D721Med (cell line): ENCODE data around the gene ABAT.

ENCODE experiments used
- DNase-seq: peaks from one replicate; pipeline ENCODE4 v3.0.0; 2011; ENCODE audit warnings: low spot score; ENCODE audit not compliant: insufficient read length
- FAIRE-seq: peaks from 2 replicates; lab custom pipeline; 2011; peaks lifted over from hg19 to GRCh38; lab: Jason Lieb, UNC
- TF ChIP-seq, protein P1 (sequence below): IDR thresholded peaks from 2 replicates; pipeline ENCODE4 v1.5.1; 2012; ENCODE audit warnings: mild to moderate bottlenecking, control low read depth; ENCODE audit not compliant: insufficient read depth; ENCODE audit errors: missing control alignments

ABAT gene

DNA sequence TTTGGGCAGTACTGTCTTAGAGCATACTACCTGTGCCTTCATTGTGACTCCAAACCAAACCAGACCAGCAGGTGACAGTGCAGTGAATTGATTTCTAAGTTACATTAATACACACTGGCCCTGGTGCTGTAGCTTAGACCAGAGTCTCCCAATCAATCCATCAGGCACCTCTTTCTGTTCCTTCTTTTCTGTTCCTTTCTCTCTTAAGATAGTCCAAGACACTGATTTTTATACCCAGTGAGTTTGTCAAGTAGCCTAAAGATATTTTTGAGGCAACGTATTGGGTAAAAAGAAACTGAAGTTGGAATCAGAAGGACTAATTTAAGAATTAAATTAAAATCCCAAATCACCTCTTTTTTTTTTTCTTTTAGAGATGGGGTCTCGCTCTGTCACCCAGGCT lies 43.1 kb downstream of the ABAT start:
- TF ChIP-seq, protein P1, sequence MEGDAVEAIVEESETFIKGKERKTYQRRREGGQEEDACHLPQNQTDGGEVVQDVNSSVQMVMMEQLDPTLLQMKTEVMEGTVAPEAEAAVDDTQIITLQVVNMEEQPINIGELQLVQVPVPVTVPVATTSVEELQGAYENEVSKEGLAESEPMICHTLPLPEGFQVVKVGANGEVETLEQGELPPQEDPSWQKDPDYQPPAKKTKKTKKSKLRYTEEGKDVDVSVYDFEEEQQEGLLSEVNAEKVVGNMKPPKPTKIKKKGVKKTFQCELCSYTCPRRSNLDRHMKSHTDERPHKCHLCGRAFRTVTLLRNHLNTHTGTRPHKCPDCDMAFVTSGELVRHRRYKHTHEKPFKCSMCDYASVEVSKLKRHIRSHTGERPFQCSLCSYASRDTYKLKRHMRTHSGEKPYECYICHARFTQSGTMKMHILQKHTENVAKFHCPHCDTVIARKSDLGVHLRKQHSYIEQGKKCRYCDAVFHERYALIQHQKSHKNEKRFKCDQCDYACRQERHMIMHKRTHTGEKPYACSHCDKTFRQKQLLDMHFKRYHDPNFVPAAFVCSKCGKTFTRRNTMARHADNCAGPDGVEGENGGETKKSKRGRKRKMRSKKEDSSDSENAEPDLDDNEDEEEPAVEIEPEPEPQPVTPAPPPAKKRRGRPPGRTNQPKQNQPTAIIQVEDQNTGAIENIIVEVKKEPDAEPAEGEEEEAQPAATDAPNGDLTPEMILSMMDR: no peak
- DNase-seq: no peak
- FAIRE-seq: no peak

DNA sequence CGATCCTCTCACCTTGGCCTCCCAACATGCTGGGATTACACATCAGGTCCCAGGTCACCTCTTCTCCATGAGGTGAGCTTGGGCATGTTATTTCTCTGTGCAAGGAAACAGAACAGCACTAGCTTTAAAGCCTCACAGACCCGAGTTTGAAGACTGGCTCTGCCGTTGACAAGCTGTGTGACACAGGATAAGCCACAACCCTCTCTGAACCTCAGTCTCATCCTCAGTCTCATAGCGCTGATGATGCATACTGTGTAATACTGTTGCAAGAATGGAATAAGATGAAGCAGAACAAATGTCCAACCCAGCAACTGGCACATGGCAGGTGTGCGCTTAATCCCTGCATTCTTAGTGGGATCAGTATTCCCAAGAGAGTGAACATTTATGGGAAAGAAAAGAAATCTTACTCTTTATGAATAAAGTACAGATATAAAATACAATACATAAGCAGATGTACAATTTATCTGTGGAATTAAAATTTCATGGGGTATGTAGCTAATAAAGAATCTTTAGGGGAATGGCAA lies 43.5 kb downstream of the ABAT start:
- TF ChIP-seq, protein P1: no peak
- no peak for DNase-seq
- FAIRE-seq: no peak

DNA sequence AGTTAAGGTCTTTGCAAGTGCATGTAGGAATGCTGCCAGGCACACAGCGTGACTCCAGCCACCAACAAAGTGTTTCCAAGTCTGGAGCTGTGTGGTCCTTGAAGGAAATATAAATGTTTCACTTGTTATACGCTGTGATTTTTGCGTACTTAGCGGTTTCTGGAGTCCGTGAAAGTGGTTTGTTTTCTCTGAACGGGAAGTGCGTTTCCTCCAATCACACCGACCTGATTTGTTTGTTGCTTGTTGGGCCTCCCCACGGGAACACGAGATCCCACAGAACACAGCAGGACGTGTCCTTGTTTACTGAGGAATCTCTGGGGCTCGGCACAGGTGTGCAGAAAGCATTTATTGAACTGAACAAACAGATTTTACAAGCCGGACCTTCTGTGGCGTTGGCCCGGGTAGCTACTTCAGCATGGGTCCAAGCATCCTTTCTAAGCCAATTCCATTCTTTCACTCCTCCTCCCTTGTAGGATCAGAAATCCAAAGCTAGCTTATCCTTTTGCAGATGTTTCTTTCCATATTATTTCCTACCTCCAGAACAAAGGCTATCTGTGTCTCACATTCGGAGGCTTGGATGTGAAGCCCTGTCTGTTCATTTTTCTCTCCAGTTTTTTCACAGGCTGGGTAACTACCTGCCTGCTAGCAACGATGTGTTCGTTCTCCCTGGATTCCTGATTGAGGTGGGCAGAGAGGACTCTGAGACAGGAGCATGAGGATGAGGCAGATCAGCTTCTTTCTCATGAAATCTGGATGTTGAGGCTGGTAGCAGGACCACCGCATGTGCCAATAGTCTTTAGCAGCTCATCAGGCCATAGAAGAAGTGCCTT lies 44.6 kb downstream of the ABAT start:
- TF ChIP-seq, protein P1: no peak
- no peak for FAIRE-seq
- DNase-seq: no peak

DNA sequence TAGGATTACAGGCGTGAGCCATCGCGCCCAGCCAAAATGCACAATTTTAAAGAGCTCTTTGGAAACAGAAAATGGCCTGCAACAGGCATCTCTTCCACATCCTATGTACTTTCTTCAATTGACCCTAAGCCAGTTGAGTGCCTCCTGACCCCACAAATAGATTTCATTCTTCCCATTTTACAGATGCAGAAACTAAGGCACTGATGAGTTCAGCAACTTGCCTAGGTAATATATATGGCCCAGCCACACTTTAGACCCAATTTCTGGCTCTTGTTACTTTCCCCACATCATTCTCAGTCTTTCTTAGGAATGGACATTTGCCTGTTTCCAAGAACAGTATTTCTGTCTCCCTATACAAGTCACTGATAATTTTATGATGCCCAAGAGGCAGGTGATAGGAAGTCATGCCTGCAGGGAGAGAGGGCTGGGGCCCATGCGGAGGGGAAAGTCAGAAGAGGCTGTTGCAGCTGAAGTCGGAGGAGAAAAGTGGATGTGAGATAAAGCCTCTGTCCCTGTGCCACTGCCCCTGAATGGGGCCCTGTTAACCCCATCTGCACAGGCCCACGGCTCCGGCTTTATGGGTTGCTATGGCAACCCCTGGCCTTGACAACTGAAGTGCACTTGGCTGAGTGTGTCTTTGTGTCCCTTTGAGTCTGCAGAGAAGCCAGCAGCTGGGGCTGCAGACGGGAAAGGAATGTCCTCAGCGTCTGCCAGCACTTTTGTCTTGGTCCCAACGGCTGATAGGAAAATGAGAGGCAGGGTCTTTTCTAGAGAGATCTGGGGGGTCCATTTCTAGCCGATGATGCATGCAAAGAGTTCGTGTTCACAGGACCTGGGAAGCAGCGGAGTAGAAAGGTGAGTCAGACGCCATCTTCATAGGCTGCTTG lies 45.9 kb downstream of the ABAT start:
- TF ChIP-seq, protein P1: no peak
- no peak for FAIRE-seq
- DNase-seq: no peak

DNA sequence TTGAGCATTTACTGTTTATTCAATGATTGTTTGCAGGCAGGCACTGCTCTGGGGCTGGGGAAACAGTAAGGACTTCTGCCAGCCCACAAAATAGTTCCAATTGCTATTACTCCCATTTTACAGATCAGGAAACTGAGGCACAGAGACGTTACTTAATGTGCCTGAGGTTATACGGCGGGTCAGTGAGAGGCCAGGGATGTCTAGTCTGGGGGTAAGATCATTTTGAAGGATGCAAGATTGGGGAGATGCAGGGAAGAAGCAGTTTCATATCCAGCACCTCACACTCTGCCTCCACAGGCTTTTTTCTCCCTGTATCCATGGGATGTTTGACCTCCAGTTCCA lies 46.5 kb downstream of the ABAT start:
- TF ChIP-seq, protein P1: no peak
- no peak for FAIRE-seq

DNA sequence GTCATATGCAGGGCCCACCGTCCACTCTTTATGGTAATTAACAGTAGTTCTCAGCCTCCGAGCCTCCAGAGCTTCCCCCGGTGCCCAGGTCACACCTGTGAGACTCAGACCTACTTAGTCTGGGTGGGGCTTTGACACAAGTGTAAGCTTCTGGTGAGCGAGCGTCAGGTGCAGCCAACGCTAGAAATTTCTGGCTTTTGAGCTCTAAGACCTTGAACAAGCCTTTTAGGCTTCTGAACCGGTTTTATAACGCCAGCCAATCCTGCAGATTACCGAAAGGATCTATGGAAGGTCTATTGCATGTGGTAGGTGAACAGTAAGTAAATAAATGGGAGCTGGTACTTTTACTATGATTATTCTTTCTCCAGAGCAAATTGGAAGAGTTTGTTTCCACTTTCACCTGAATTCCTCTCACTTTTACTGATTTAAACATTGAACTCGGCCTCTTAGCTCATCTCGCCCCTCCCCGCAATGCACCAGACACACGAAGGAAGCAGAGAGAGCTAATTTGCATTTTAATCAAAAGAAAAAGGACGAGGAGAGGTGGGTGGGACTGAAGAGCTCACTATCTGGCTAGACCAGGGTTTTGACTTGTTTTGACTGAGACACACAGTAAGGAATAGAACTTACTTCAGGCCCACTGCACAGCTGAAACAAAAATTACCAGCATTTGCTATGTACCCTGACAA lies 47.1 kb downstream of the ABAT start:
- DNase-seq (no peak), FAIRE-seq (no peak)
- TF ChIP-seq, protein P1: no peak

More for the DNA sequence above, 46.5 kb downstream of the ABAT start:
- DNase-seq: no peak
